Neutrophil (primary cell): ENCODE data around the gene RSU1.

Experiments used
- H3K27ac ChIP-seq: fragments of 200-600 bp; sonication (generic); 2 replicates; pipeline ENCODE4 v1.5.1; 2016; ENCODE audit warnings: mild to moderate bottlenecking, moderate library complexity
- H3K27me3 ChIP-seq: fragments of 200-600 bp; sonication (generic); 2 replicates; pipeline ENCODE4 v1.6.0; 2016; ENCODE audit warnings: mild to moderate bottlenecking
- H3K36me3 ChIP-seq: fragments of 200-600 bp; sonication (generic); 2 replicates; pipeline ENCODE4 v1.5.1; 2017
- H3K4me1 ChIP-seq, 2 experiments: fragments of 200-600 bp in 1 of 2; sonication (generic) in 1 of 2; 1 replicate in 1 of 2; 2 replicates in 1 of 2; pipeline versions ENCODE4 v1.5.1 to v1.6.1; 2013 to 2016; ENCODE audit warnings: low read depth in 1 of 2, low read length in 1 of 2, mild to moderate bottlenecking in 1 of 2, moderate library complexity in 1 of 2; ENCODE audit not compliant: control insufficient read depth in 1 of 2, insufficient read depth in 1 of 2
- H3K4me3 ChIP-seq, 2 experiments: fragments of 200-600 bp in 1 of 2; sonication (generic) in 1 of 2; 1 replicate in 1 of 2; 2 replicates in 1 of 2; pipeline ENCODE4 v1.5.1; 2013 to 2016; ENCODE audit warnings: low read depth in 1 of 2, low read length in 1 of 2, mild to moderate bottlenecking in 1 of 2, moderate library complexity in 1 of 2
- H3K9me3 ChIP-seq: fragments of 200-600 bp; sonication (generic); 2 replicates; pipeline ENCODE4 v1.5.1; 2016
- CTCF ChIP-seq: fragments of 200-600 bp; sonication (generic); IDR thresholded peaks from 2 replicates; pipeline ENCODE4 v1.5.1; 2016; ENCODE audit warnings: antibody characterized with exemption

The RSU1 gene

DNA sequence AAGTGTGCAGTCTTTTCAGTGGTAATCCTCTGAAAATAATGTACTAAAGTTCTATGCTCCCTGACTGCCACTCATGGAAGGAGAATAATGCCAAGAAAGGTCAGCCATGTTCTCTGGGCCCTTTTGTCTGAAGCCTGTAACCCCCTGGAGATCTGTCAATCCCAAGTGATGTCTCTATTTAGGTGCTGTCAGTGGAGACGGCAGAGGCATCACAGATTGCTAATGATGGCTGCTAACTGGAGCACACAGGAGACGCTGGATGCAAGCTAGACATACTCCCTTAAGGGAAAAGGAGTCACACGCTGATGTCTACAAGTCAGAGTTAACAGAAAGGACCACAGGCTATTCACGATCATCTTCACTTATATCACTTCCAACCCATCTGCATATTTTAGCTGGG is 118.8 kb downstream of the RSU1 start:
- H3K36me3 ChIP-seq: no peaks in the 10 kb centered on the region
- H3K4me3 ChIP-seq: no peak overlapping the region
- no peaks in the 10 kb centered on the region for H3K9me3 ChIP-seq
- no peak overlapping the region for H3K27ac ChIP-seq
- no peak for TF ChIP-seq CTCF
- no peaks in the 10 kb centered on the region for H3K27me3 ChIP-seq
- H3K4me1 ChIP-seq: no peaks in the 10 kb centered on the region

DNA sequence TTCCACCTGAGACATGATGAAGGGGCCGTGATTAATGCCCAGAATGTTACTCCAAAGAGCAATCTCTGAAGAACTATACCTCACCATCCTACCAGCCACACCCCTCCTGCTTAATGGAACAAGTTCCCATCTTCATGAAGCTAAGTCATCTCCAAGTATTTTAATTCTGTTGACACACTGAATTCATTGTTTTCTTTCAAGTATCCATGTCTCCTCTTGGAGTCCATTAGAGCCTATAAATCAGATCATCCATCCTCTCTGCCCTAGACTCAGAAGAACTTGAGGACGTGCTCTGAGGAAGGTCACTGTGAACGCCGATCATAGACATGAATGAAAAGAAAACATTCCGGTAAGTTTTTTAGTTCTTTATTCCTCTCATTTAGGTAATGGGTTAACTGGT is 126.8 kb downstream of the RSU1 start:
- TF ChIP-seq CTCF: no peak
- H3K4me3 ChIP-seq: no peak overlapping the region
- H3K9me3 ChIP-seq: no peaks in the 10 kb centered on the region
- H3K4me1 ChIP-seq: no peaks in the 10 kb centered on the region
- no peak overlapping the region for H3K27ac ChIP-seq
- no peaks in the 10 kb centered on the region for H3K27me3 ChIP-seq
- peaks cover 17% of the 10 kb centered on the region for H3K36me3 ChIP-seq

- no peak overlapping the region for H3K27ac ChIP-seq
Measured at GRCh38 chr10:16689696-16690095, 127.5 kb downstream of the RSU1 start.

DNA sequence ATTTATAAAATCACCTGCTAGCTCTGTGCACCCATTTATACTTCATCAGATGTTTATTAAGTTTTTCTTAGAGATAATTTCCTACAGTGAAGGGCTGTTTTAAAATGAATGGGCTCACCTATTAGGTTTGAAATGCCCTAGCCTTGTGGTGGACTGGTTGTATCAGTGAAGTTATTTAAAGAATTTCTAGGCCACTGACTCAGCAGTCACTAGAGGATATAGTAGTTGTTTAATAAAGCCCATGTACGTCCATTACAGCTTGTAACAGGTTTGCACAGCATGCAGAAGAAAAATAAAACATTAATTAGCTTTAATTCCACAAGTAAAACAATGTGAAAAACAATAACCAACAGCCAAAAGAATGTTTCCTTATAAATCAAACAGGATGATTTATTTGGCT is 128.0 kb downstream of the RSU1 start:
- no peaks in the 10 kb centered on the region for H3K27me3 ChIP-seq
- no peaks in the 10 kb centered on the region for H3K9me3 ChIP-seq
- H3K27ac ChIP-seq: no peak overlapping the region
- peaks cover 17% of the 10 kb centered on the region for H3K36me3 ChIP-seq
- no peaks in the 10 kb centered on the region for H3K4me1 ChIP-seq
- no peak for TF ChIP-seq CTCF
- no peak overlapping the region for H3K4me3 ChIP-seq

More at GRCh38 chr10:16689696-16690095, 127.5 kb downstream of the RSU1 start:
- Histone ChIP-seq H3K9me3 (no peaks in the 10 kb centered on the region), H3K36me3 (peaks cover 17% of the 10 kb centered on the region), H3K4me1 (no peaks in the 10 kb centered on the region), H3K27me3 (no peaks in the 10 kb centered on the region), H3K4me3 (no peak overlapping the region)
- no peak for TF ChIP-seq CTCF

DNA sequence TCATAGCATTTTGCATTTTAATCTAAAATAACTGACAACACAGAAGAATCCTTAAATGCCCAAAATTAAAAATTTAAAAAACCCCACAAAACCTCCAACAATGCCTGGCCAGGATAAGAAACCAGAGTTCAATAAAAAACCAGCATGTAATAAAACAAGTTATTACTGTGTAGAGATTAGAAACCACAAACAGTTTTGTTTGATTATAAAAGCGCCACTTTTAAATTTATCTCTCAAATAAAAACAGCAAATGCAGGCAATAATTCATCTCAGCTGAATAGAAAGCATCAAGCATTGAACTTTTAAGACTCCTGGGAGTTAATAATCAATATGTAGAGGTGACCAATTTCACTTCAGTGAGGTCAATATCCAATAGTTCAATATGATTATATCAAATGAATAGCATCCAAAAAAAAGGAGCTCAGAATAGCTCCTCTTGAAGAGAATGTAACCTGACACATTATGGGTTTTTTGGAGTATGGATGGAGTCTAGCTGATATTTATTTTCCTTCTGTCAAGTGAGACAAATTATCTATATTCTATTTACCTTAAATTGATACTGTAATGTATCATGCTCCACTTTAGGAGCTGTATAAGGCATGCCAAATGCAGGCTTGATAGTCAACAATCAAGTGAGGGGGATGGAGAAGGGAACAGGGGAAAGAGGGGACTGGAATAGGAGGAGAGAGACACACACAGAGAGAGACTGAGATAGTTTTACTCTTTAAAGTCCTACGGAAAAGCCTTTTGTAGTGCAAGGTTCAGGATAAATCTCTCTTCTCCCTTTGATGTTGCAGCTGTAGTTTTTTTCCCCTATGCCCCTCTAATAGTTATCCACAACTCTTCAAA is 130.9 kb downstream of the RSU1 start:
- Histone ChIP-seq H3K27me3 (no peaks in the 10 kb centered on the region), H3K4me1 (no peaks in the 10 kb centered on the region), H3K4me3 (no peak overlapping the region), H3K9me3 (no peaks in the 10 kb centered on the region), H3K27ac (no peak overlapping the region), H3K36me3 (peaks cover 8% of the 10 kb centered on the region)
- TF ChIP-seq CTCF: no peak
